Fibroblast of skin of left quadriceps (primary cell): ENCODE data around the gene DIP2B.

ENCODE experiments used
- DNase-seq, 2 experiments: peaks; one replicate each; pipeline ENCODE4 v3.0.0-alpha.2; 2013; ENCODE audit warnings: low read depth in 2 of 2

DIP2B gene

GRCh38 chr12:50635857-50636256 is 131.1 kb downstream of the DIP2B start:
- DNase-seq = no peak

GRCh38 chr12:50636505-50636904 is 131.7 kb downstream of the DIP2B start:
- no peak for DNase-seq

- no peak for DNase-seq
Measured at GRCh38 chr12:50637870-50638481, 133.2 kb downstream of the DIP2B start.

GRCh38 chr12:50638482-50638880 is 133.7 kb downstream of the DIP2B start:
- DNase-seq = no peak

GRCh38 chr12:50639721-50640120 is 134.9 kb downstream of the DIP2B start:
- no peak for DNase-seq

GRCh38 chr12:50640321-50640939 is 135.6 kb downstream of the DIP2B start:
- no peak for DNase-seq

GRCh38 chr12:50641566-50641965 is 136.8 kb downstream of the DIP2B start:
- DNase-seq = no peak

GRCh38 chr12:50642035-50642451 is 137.3 kb downstream of the DIP2B start:
- no peak for DNase-seq

- DNase-seq = no peak
Measured at GRCh38 chr12:50642761-50643160, 138.0 kb downstream of the DIP2B start.

GRCh38 chr12:50647031-50647430 is 142.2 kb downstream of the DIP2B start:
- no peak for DNase-seq

GRCh38 chr12:50647479-50647878 is 142.7 kb downstream of the DIP2B start:
- DNase-seq = no peak

GRCh38 chr12:50650285-50650684 is 145.5 kb downstream of the DIP2B start:
- DNase-seq = no peak

- DNase-seq = no peak
Measured at GRCh38 chr12:50655374-50655921, 150.7 kb downstream of the DIP2B start.

- no peak for DNase-seq
Measured at GRCh38 chr12:50659260-50659659, 154.5 kb downstream of the DIP2B start.

- no peak for DNase-seq
Measured at GRCh38 chr12:50659690-50660424, 155.1 kb downstream of the DIP2B start.

- no peak for DNase-seq
Measured at GRCh38 chr12:50660425-50660822, 155.6 kb downstream of the DIP2B start.

- DNase-seq = no peak
Measured at GRCh38 chr12:50661300-50662115, 156.7 kb downstream of the DIP2B start.

- DNase-seq = no peak
Measured at GRCh38 chr12:50662116-50662510, 157.3 kb downstream of the DIP2B start.

GRCh38 chr12:50665170-50665569 is 160.4 kb downstream of the DIP2B start:
- DNase-seq = no peak

- DNase-seq = no peak
Measured at GRCh38 chr12:50665609-50666008, 160.8 kb downstream of the DIP2B start.

- DNase-seq = no peak
Measured at GRCh38 chr12:50666023-50666422, 161.2 kb downstream of the DIP2B start.

- DNase-seq = no peak
Measured at GRCh38 chr12:50672158-50672557, 167.4 kb downstream of the DIP2B start.
